ENCODE results near the gene MCEMP1.
A peak's percentile ranks its signal among the peaks of the same experiment; 100 is the strongest.
"Not testable (repeated sequence)": the region's sequence is repeated elsewhere in the genome, so short reads cannot be mapped to it uniquely, and the experiment has no call there.

Gene MCEMP1

DNA sequence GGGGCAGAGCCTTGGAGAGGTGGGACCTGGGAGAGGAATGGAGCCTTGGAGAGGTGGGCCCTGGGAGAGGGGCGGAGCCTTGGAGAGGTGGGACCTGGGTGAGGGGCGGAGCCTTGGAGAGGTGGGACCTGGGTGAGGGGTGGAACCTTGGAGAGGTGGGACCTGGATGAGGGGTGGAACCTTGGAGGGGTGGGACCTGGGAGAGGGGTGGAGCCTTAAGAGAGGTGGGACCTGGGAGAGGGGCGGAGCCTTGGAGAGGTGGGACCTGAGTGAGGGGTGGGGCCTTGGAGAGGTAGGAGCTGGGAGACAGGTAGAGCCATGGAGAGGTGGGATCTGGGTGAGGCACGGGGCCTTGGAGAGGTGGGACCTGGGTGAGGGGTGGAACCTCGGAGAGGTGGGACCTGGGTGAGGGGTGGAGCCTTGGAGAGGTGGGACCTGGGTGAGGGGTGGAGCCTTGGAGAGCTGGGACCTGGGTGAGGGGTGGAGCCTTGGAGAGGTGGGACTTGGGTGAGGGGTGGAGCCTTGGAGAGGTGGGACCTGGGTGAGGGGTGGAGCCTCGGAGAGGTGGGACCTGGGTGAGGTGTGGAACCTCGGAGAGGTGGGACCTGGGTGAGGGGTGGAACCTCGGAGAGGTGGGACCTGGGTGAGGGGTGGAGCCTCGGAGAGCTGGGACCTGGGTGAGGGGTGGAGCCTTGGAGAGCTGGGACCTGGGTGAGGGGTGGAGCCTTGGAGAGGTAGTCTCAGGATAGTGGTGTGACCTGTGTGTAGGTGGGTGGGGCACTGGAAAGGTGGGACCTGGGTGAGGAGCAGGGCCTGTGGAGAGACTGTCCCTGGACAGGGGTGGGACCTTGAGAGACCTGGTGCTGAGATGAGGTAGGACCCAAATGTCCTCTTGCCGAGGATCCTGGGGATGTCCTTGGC is 33.0 kb upstream of the MCEMP1 start:
- DNase-seq, result not testable (repeated sequence)

GRCh38 chr19:7644550-7644877 is 32.4 kb upstream of the MCEMP1 start:
- DNase-seq, result no peak

DNA sequence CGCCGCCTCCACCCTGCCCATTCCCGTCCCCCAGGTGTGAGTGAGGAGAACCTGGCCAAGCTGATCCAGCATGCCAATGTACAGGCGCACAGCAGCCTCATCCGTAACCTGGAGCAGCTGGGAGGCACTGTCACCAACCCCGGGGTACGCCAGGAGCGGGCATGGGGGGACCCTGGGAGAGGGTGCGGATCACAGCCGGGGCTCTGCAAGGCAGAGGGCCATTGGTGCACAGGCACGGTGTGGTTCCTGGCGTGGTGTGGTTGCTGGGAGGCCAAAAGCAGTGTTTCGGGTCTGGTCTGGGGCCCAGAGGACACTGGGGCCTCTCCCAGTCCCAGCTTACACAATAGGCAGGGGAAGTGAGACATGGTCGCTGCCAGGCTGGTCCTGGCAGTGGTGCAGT is 31.7 kb upstream of the MCEMP1 start:
- DNase-seq, result no peak

DNA sequence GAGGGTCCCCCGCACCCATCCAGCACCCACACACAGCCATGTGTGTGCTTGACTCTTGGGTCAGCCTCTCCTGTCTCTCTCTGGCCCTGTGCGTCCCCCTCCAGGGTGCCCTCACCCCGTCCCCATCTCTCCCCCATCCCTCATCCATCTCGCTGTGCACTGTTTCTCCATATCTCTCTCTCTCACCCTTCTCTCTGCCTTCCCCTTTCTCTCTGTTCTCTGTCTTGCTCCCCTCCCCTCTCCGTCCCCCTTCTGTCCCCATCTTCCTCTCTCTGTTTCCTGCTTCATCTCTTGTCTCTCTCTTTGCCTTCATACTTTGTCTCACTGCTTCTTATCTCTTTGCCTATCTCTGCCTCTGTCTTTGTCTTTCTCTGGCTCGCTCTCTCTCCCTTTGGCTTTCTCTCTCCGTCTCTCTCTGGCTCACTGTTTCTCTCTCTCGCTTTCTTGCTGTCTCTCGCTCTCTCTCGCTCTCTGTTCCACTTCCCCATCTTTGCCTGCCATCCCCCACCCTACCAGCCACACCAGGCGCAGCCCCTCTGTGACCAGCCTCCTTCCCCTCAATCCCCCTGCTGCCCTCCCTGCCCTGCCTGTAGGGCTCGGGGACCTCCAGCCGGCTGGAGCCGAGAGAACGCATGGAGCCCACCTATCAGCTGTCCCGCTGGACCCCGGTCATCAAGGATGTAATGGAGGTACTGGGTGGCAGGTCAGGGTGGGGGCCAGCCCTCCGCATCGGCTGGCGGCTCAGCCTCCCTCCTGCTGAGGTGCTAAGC is 31.0 kb upstream of the MCEMP1 start:
- no peak for DNase-seq

DNA sequence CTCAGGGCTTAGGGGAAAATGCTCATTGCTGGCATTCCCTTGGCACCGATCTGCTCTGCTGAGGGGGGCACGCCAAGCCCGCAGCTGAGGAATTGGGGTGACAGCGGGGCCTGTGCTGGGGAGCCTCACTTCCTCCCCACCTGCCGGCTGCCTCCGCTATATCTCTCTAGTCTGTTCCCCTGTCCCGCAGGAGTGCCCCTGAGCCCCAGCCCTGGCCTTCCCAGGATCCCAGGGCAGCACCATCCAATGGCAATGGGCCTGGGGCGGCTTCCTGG is 30.5 kb upstream of the MCEMP1 start:
- DNase-seq, result no peak

GRCh38 chr19:7647156-7647555 is 29.7 kb upstream of the MCEMP1 start:
- DNase-seq, result no peak

- no peak for DNase-seq
These were observed 28.4 kb upstream of the MCEMP1 start for GRCh38 chr19:7648265-7649014.

DNA sequence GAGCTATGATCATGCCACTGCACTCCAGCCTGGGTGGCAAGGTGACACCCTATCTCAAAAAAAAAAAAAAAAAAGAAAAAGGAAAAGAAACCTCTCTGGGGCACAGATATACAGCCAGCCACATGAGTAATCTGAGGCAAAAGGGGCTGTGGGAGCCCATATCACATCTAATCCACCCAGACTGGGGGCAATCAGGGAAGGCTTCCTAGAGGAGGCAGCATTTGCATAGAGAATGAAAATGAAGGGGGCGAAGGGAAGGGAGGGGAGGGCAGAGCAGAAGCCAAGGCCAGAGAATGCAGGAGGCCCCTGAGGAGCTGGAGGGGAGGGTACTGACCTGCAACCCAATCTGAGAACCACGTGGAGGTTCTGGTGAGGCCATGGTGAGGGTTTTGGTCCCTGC is 26.7 kb upstream of the MCEMP1 start:
- no peak for DNase-seq

DNA sequence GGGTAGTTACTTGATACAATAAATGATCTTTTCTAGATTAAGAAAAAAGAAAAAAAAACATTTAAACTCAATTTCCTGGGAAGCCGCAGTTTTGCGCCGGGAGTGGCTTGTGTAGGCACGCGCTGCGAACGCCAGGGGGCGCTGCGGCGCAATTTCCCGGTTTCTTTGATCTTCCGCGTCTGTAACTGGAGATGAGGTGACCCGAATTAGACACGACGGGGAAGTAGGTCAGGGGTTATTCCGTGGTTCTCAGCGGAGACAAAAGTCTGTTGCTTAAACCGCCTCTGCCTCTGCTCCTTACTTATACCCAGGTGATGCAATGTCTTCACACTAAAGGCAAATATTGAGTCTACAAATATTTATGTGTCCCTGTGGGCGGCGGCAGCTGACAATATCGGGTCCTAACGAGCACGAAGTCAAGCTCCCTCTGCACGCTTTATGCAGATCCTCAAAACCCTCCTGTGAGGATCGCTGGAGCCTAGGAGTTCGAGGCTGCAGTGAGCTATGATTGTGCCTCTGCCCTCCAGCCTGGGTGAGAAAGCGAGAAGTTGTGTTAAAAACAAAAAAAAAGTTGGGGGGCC is 24.7 kb upstream of the MCEMP1 start:
- peak; percentile 84 for DNase-seq

DNA sequence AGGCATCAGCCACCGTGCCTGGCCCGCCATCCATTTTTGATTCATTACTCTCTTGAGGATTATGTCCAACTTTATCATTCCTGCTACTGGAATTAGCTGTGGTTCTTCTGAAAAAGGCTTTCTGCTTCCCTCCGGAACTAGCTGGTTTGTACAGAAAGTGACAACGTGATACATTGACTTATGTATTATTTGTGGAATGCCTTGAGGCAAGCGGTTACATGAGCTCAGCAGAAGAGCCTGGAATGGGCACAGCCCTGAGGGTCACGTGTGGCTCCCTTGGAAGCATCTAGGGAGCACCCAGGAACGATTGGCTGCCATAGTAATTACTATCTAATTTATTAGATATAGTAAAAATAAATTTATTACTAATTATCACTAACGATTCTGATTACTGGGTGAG is 22.5 kb upstream of the MCEMP1 start:
- no peak for DNase-seq

DNA sequence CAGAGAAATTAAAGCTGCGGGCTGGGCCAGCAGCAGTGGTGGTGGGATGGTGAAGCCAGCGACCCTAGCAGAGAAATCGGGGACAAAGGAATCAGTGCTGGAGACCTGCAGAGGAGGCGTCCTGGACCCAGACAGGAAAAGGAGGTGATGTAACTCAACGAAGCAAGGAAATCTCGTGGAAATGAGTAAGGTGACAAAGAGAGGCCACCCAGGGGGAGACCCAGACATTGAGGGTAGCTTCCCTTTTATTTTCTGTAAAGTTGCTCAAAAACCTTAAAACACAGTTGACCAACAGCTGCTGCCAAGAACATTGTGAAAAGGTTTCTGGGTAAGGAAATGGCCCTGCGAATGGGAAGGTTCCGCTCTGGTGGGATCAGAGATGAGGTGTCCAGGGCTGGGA is 21.3 kb upstream of the MCEMP1 start:
- no peak for DNase-seq

GRCh38 chr19:7657131-7657751 is 19.6 kb upstream of the MCEMP1 start:
- DNase-seq, result no peak

- DNase-seq, result no peak
These were observed 18.6 kb upstream of the MCEMP1 start for GRCh38 chr19:7658219-7658686.

DNA sequence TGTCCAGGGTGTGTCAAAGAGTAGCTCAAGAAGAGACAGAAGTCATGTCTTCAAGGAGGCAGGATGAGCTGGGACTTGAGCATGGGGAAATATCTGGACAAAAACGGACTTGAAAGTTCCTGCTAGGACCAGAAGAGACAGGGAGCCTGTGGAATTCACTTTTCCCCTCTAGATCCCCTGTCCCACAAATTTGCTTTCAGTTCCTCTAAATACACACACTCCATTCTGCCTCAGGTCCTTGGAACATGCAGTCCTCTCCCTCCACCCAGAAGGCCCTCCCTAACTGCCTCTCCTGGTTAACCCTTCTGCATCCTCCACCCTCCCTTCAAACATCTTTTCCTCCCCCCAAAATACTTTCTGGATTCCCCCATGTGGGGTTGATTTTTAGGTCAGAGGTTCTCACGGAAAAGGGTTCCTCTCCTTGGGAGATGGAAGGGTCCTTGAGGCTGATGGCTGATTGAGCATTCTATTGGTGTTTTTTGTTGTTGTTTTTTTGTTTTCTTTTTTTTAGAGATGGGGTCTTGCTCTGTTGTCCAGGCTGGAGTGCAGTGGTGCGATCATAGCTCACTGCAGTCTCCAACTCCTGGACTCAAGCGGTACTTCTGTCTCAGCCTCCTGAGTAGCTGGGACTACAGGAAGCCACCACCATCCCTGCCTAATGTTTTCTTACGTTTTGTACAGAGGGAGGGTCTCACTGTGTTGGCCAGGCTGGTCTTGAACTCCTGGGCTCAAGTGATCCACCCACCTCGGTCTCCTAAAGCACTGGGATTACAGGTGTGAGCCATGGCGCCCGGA is 14.9 kb upstream of the MCEMP1 start:
- DNase-seq, result no peak

DNA sequence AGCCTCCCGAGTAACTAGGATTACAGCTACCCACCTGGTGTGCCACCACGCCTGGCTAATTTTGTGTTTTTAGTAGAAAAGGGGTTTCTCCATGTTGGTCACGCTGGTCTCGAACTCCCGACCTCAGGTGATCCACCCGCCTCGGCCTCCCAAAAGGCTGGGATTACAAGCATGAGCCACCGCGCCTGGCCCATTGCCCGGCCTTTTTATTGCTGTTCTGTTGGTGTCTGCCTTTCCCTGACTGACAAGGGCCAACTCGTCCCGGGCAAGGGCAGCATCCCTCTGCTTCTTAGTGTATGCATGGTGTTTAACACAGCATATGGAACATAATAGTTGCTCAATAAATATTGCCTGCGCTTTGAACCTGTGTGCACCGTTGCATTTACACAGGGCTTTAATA is 14.2 kb upstream of the MCEMP1 start:
- no peak for DNase-seq

DNA sequence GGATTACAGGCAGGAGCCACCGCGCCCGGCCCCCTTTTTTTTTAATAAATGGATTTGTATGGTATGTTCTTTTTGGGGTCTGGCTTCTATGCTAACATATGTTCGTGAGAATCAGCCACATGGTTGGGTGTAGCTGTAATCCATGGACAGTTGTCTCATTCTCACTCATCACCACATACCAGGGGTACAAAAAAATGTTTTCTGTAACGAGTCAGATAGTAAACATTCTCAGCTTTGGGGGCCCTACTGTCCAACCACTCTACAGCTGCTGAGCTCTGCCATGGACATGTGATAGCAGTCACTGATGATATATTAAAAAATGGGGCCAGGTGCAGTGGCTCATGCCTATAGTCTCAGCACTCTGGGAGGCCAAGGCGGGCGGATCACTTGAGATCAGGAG is 13.2 kb upstream of the MCEMP1 start:
- no peak for DNase-seq

DNA sequence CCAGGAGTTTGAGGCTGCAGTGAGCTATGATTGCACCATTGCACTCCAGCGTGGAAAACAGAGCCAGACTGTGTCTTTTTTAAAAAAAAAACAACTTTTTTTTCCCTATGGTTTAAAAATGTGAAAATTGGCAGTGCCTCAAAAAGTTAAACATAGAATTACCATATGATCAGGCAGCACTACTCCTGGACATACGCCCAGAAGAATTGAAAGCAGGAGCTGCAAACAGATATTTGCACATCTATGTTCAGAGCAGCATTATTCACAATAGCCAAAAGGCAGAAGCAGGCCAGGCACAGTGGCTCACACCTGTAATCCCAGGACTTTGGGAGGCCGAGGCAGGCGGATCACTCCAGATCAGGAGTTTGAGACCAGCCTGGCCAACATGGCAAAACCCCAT is 11.8 kb upstream of the MCEMP1 start:
- peak; percentile 60 for DNase-seq

- no peak for DNase-seq
These were observed 8.0 kb upstream of the MCEMP1 start, which contains the start of gene RETN for GRCh38 chr19:7668842-7669241. Gene RETN (plus strand): TSS chr19:7669049. CDS start chr19:7669327, 278 bp downstream.

- DNase-seq, result no peak
These were observed 7.2 kb upstream of the MCEMP1 start for GRCh38 chr19:7669641-7670040.

DNA sequence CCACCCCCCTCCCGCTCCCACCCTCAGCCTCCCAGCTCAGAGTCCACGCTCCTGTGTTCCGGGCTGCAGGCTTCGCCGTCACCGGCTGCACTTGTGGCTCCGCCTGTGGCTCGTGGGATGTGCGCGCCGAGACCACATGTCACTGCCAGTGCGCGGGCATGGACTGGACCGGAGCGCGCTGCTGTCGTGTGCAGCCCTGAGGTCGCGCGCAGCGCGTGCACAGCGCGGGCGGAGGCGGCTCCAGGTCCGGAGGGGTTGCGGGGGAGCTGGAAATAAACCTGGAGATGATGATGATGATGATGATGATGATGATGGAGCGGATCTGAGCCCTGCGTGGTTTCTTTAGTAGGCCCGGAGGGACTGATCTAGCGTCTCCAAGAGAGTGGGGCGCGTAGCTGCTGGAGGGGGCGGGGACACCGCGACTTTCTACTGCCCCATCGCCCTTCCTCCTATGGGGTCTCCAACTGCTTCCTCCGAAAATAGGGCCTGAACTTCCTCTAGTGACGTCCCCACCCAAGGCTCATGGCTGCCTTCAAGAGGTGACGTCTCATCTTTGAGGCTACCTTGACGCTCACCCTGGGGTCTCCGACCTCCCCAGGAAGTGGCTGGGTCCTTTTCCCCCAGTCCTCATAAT is 6.6 kb upstream of the MCEMP1 start:
- DNase-seq, result no peak

GRCh38 chr19:7670790-7671189 is 6.1 kb upstream of the MCEMP1 start:
- DNase-seq, result no peak

Measured in right hindlimb (tissue), 1 donor.